ENCODE measurements around the gene PHKA1. TPM values are rescaled to one million over a fixed set of nuclear protein-coding genes. Genes with fewer than 3 reads are reported as not detected.

The PHKA1 gene
- total RNA-seq, 1 donor: 4.7 TPM

- no peaks in the 10 kb centered on the region for H3K9me3 ChIP-seq (ENCODE audit: low read depth, low read length)
- peaks cover 6% of the 10 kb centered on the region for H3K27me3 ChIP-seq (ENCODE audit: insufficient read depth, low read length)
- no peak overlapping the region for H2AFZ ChIP-seq (ENCODE audit: low read length)
- no peaks in the 10 kb centered on the region for H3K36me3 ChIP-seq (ENCODE audit: insufficient read depth, low read length)
- no peaks in the 10 kb centered on the region for H3K4me1 ChIP-seq (ENCODE audit: insufficient read depth, low read length)
- DNase-seq (ENCODE audit: insufficient read length, low spot score, missing footprints): no peak
- peaks cover 14% of the 10 kb centered on the region for H4K20me1 ChIP-seq (ENCODE audit: insufficient read depth, low read length)
- TF ChIP-seq, protein P1, sequence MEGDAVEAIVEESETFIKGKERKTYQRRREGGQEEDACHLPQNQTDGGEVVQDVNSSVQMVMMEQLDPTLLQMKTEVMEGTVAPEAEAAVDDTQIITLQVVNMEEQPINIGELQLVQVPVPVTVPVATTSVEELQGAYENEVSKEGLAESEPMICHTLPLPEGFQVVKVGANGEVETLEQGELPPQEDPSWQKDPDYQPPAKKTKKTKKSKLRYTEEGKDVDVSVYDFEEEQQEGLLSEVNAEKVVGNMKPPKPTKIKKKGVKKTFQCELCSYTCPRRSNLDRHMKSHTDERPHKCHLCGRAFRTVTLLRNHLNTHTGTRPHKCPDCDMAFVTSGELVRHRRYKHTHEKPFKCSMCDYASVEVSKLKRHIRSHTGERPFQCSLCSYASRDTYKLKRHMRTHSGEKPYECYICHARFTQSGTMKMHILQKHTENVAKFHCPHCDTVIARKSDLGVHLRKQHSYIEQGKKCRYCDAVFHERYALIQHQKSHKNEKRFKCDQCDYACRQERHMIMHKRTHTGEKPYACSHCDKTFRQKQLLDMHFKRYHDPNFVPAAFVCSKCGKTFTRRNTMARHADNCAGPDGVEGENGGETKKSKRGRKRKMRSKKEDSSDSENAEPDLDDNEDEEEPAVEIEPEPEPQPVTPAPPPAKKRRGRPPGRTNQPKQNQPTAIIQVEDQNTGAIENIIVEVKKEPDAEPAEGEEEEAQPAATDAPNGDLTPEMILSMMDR (IDR thresholded peaks at IDR 0.05; ENCODE audit: extremely low read depth, low read depth, low read length): peak; percentile 40
- H3K27ac ChIP-seq (ENCODE audit: low read depth, low read length): no peak overlapping the region
- no peaks in the 10 kb centered on the region for H3K79me2 ChIP-seq (ENCODE audit: insufficient read depth, low read length)
- H3K4me3 ChIP-seq (ENCODE audit: insufficient read depth, low read length): no peak overlapping the region
- H3K4me2 ChIP-seq (ENCODE audit: insufficient read depth, low read length): no peak overlapping the region
These were observed 173.8 kb downstream of the PHKA1 start for GRCh38 chrX:72540318-72540717.

- DNase-seq (ENCODE audit: insufficient read length, low spot score, missing footprints): no peak
- no peak overlapping the region for H3K4me3 ChIP-seq (ENCODE audit: insufficient read depth, low read length)
- H3K9me3 ChIP-seq (ENCODE audit: low read depth, low read length): no peaks in the 10 kb centered on the region
- H4K20me1 ChIP-seq (ENCODE audit: insufficient read depth, low read length): peaks cover 14% of the 10 kb centered on the region
- H3K79me2 ChIP-seq (ENCODE audit: insufficient read depth, low read length): no peaks in the 10 kb centered on the region
- H3K27me3 ChIP-seq (ENCODE audit: insufficient read depth, low read length): peaks cover 3% of the 10 kb centered on the region
- H3K27ac ChIP-seq (ENCODE audit: low read depth, low read length): no peak overlapping the region
- no peak overlapping the region for H2AFZ ChIP-seq (ENCODE audit: low read length)
- no peak overlapping the region for H3K4me2 ChIP-seq (ENCODE audit: insufficient read depth, low read length)
- TF ChIP-seq, protein P1 (IDR thresholded peaks at IDR 0.05; ENCODE audit: extremely low read depth, low read depth, low read length): no peak
- H3K4me1 ChIP-seq (ENCODE audit: insufficient read depth, low read length): no peaks in the 10 kb centered on the region
- H3K36me3 ChIP-seq (ENCODE audit: insufficient read depth, low read length): no peaks in the 10 kb centered on the region
These were observed 174.3 kb downstream of the PHKA1 start for GRCh38 chrX:72539822-72540221.

GRCh38 chrX:72536542-72536941 lies 177.6 kb downstream of the PHKA1 start:
- Histone ChIP-seq H3K4me2 (ENCODE audit: insufficient read depth, low read length) (no peak overlapping the region), H3K9me3 (ENCODE audit: low read depth, low read length) (no peaks in the 10 kb centered on the region), H3K36me3 (ENCODE audit: insufficient read depth, low read length) (no peaks in the 10 kb centered on the region), H3K27me3 (ENCODE audit: insufficient read depth, low read length) (peaks cover 3% of the 10 kb centered on the region), H3K79me2 (ENCODE audit: insufficient read depth, low read length) (no peaks in the 10 kb centered on the region), H3K4me1 (ENCODE audit: insufficient read depth, low read length) (no peaks in the 10 kb centered on the region), H3K27ac (ENCODE audit: low read depth, low read length) (no peak overlapping the region), H4K20me1 (ENCODE audit: insufficient read depth, low read length) (peaks cover 7% of the 10 kb centered on the region), H2AFZ (ENCODE audit: low read length) (no peak overlapping the region), H3K4me3 (ENCODE audit: insufficient read depth, low read length) (no peak overlapping the region)
- TF ChIP-seq, protein P1 (IDR thresholded peaks at IDR 0.05; ENCODE audit: extremely low read depth, low read depth, low read length): no peak
- DNase-seq (ENCODE audit: insufficient read length, low spot score, missing footprints): no peak

DNA sequence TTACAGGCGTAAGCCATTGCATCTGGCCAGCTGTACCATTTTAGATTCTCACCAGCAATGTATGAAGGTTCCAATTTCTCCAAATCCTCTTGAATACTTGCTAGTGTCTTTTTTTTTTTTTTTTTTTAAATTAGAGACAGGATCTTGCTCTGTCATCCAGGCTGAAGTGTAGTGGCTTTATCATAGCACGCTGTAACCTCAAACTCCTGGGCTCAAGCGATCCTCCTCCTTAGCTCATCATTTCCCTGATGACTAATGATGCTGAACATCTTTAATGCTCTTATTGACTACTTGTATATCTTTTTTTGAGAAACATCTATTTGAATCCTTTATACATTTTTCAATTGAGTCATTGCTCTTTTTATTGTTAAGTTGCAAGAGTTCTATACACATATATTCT lies 181.7 kb downstream of the PHKA1 start:
- no peaks in the 10 kb centered on the region for H3K9me3 ChIP-seq (ENCODE audit: low read depth, low read length)
- DNase-seq (ENCODE audit: insufficient read length, low spot score, missing footprints): no peak
- no peaks in the 10 kb centered on the region for H4K20me1 ChIP-seq (ENCODE audit: insufficient read depth, low read length)
- H3K36me3 ChIP-seq (ENCODE audit: insufficient read depth, low read length): no peaks in the 10 kb centered on the region
- H3K4me2 ChIP-seq (ENCODE audit: insufficient read depth, low read length): no peak overlapping the region
- H3K4me1 ChIP-seq (ENCODE audit: insufficient read depth, low read length): no peaks in the 10 kb centered on the region
- H3K27ac ChIP-seq (ENCODE audit: low read depth, low read length): no peak overlapping the region
- H2AFZ ChIP-seq (ENCODE audit: low read length): no peak overlapping the region
- H3K27me3 ChIP-seq (ENCODE audit: insufficient read depth, low read length): no peaks in the 10 kb centered on the region
- no peak overlapping the region for H3K4me3 ChIP-seq (ENCODE audit: insufficient read depth, low read length)
- TF ChIP-seq, protein P1 (IDR thresholded peaks at IDR 0.05; ENCODE audit: extremely low read depth, low read depth, low read length): no peak
- no peaks in the 10 kb centered on the region for H3K79me2 ChIP-seq (ENCODE audit: insufficient read depth, low read length)

Small RNA genes lying within 50 kb of the gene (small RNA-seq; reads per million reads assigned to genes)
- gene BX295541.1 (not detected), gene RF00012 (not detected), gene RNU1-112P (0.22 reads per million)

Other genes starting within 250 kb of the PHKA1 start
- gene HDAC8, start 141.5 kb downstream of the PHKA1 start, total RNA-seq: 24.6 and 27.1 TPM in 2 replicates
- not detected in 2 replicates for gene DMRTC1B, start 62.6 kb upstream of the PHKA1 start, total RNA-seq
- not detected in 2 replicates for gene FAM236B, start 68.4 kb upstream of the PHKA1 start, total RNA-seq
- not detected in 2 replicates for gene FAM236D, start 93.9 kb upstream of the PHKA1 start, total RNA-seq
- not detected in 2 replicates for gene FAM236C, start 198.3 kb upstream of the PHKA1 start, total RNA-seq
- gene FAM236A, start 223.9 kb upstream of the PHKA1 start, total RNA-seq: not detected in 2 replicates
- not detected in 2 replicates for gene DMRTC1, start 229.5 kb upstream of the PHKA1 start, total RNA-seq